Karpas-422 (cell line): ENCODE measurements around the gene EFCAB3. TPM values are rescaled to one million over a fixed set of nuclear protein-coding genes. Genes with fewer than 3 reads are reported as not detected.
"Not testable (repeated sequence)": the region's sequence is repeated elsewhere in the genome, so short reads cannot be mapped to it uniquely, and the experiment has no call there.

Experiments
- DNase-seq: peaks from one replicate; pipeline ENCODE4 v3.0.0-alpha.2; 2015
- H2AFZ ChIP-seq: fragments of 200-600 bp; sonication (generic); 2 replicates; pipeline ENCODE4 v1.6.1; 2014; ENCODE audit warnings: antibody characterized with exemption, low read length, mixed read lengths
- H3K27ac ChIP-seq: fragments of 200-600 bp; sonication (generic); 2 replicates; pipeline ENCODE4 v1.5.1; 2014; ENCODE audit warnings: mild to moderate bottlenecking, low read length, moderate library complexity
- H3K27me3 ChIP-seq: fragments of 200-600 bp; sonication (generic); 2 replicates; pipeline ENCODE4 v1.6.1; 2014; ENCODE audit warnings: low read length, mixed read lengths
- H3K36me3 ChIP-seq: fragments of 200-600 bp; sonication (generic); 2 replicates; pipeline ENCODE4 v1.6.1; 2014; ENCODE audit warnings: low read length, mixed read lengths; ENCODE audit not compliant: insufficient read depth
- H3K4me1 ChIP-seq: fragments of 200-600 bp; sonication (generic); 2 replicates; pipeline ENCODE4 v1.6.1; 2014; ENCODE audit warnings: mild to moderate bottlenecking, low read length, mixed read lengths
- H3K4me2 ChIP-seq: fragments of 200-600 bp; sonication (generic); 2 replicates; pipeline ENCODE4 v1.6.1; 2014; ENCODE audit warnings: low read length, low read depth, mild to moderate bottlenecking; ENCODE audit not compliant: poor library complexity, severe bottlenecking
- H3K4me3 ChIP-seq: fragments of 200-600 bp; sonication (generic); 2 replicates; pipeline ENCODE4 v1.5.1; 2014; ENCODE audit warnings: mild to moderate bottlenecking, antibody characterized with exemption, low read length, mixed read lengths
- H3K79me2 ChIP-seq: fragments of 200-600 bp; sonication (generic); 2 replicates; pipeline ENCODE4 v1.6.1; 2014; ENCODE audit warnings: mild to moderate bottlenecking, low read length, mixed read lengths
- H3K9ac ChIP-seq: fragments of 200-600 bp; sonication (generic); 2 replicates; pipeline ENCODE4 v1.6.0; 2014; ENCODE audit warnings: low read length
- H3K9me2 ChIP-seq: fragments of 200-600 bp; sonication (generic), shearing (Covaris generic); replicated peaks from 2 replicates; pipeline ENCODE4 v1.6.0; 2014; ENCODE audit warnings: mild to moderate bottlenecking, low read length, moderate library complexity; ENCODE audit not compliant: insufficient read depth
- H3K9me3 ChIP-seq: fragments of 300-700, 200-600 bp; sonication (generic); 2 replicates; pipeline ENCODE4 v1.6.1; 2014; ENCODE audit warnings: low read length, mixed read lengths
- H4K20me1 ChIP-seq: fragments of 200-600 bp; sonication (generic); 2 replicates; pipeline ENCODE4 v1.6.1; 2014; ENCODE audit warnings: mild to moderate bottlenecking, antibody characterized with exemption, low read length, low read depth; ENCODE audit not compliant: insufficient read depth
- total RNA-seq: library from RNA; depleted of rRNA; stranded (reverse); fragments of >200 nt; shearing (Covaris generic); gene quantifications from 2 replicates; pipeline ENCODE4 v1.2.3, GENCODE V29; 2014; ENCODE audit warnings: low replicate concordance

Gene EFCAB3
- total RNA-seq, 1 experiment from 2014 or later, result not detected

- H3K27me3 ChIP-seq, result no peaks in the 10 kb centered on the region
- H3K4me2 ChIP-seq, result no peak overlapping the region
- H3K9me3 ChIP-seq, result no peaks in the 10 kb centered on the region
- H3K4me1 ChIP-seq, result no peaks in the 10 kb centered on the region
- no peaks in the 10 kb centered on the region for H3K79me2 ChIP-seq
- no peak for DNase-seq
- H3K4me3 ChIP-seq, result no peak overlapping the region
- no peak overlapping the region for H2AFZ ChIP-seq
- no peaks in the 10 kb centered on the region for H4K20me1 ChIP-seq
- H3K9me2 ChIP-seq, result no peaks in the 10 kb centered on the region
- no peak overlapping the region for H3K27ac ChIP-seq
- no peaks in the 10 kb centered on the region for H3K36me3 ChIP-seq
- H3K9ac ChIP-seq, result no peak overlapping the region
These were observed 25.1 kb downstream of the EFCAB3 start for GRCh38 chr17:62405451-62405850.

GRCh38 chr17:62413090-62413489 lies 32.7 kb downstream of the EFCAB3 start:
- not testable (repeated sequence) for H3K4me2 ChIP-seq, H3K27me3 ChIP-seq, H3K9me3 ChIP-seq, H3K9ac ChIP-seq, H3K4me3 ChIP-seq, H2AFZ ChIP-seq, H3K36me3 ChIP-seq, H3K79me2 ChIP-seq, H3K4me1 ChIP-seq, DNase-seq, H3K27ac ChIP-seq, H4K20me1 ChIP-seq, H3K9me2 ChIP-seq

- not testable (repeated sequence) for H3K36me3 ChIP-seq, H3K9me2 ChIP-seq, H3K27me3 ChIP-seq, H4K20me1 ChIP-seq, H3K9me3 ChIP-seq
- H3K79me2 ChIP-seq, result peaks cover 24% of the 10 kb centered on the region
- peaks cover 14% of the 10 kb centered on the region for H3K4me1 ChIP-seq
- peak; percentile 97 for DNase-seq
- H3K4me3 ChIP-seq, result peak within 1 kb of the TSS; percentile 90
- peak within 1 kb of the TSS; percentile 69; the same call in 1 of the 2 replicates for H2AFZ ChIP-seq
- peak within 1 kb of the TSS; percentile 88 for H3K9ac ChIP-seq
- H3K27ac ChIP-seq, result peak within 1 kb of the TSS; percentile 62; the same call in 1 of the 2 replicates
- peak within 1 kb of the TSS; percentile 89 for H3K4me2 ChIP-seq
These were observed 43.5 kb downstream of the EFCAB3 start, which contains the start of gene METTL2A for GRCh38 chr17:62423647-62424461. METTL2A (plus strand) TSS chr17:62423897; CDS start chr17:62423903, 6 bp downstream.

DNA sequence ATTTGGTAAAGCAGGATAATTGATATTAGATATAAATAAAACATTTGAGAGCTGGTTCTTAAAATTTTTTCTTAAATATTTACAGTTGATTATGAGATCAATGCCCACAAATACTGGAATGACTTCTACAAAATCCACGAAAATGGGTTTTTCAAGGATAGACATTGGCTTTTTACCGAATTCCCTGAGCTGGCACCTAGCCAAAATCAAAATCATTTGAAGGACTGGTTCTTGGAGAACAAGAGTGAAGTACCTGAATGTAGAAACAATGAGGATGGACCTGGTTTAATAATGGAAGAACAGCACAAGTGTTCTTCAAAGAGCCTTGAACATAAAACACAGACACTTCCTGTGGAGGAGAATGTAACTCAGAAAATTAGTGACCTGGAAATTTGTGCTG lies 45.9 kb downstream of the EFCAB3 start:
- not testable (repeated sequence) for H3K36me3 ChIP-seq, H3K9ac ChIP-seq, H3K9me2 ChIP-seq, DNase-seq, H3K9me3 ChIP-seq, H3K27me3 ChIP-seq, H4K20me1 ChIP-seq, H3K4me3 ChIP-seq, H3K27ac ChIP-seq, H3K4me2 ChIP-seq, H2AFZ ChIP-seq
- H3K79me2 ChIP-seq, result peaks cover 24% of the 10 kb centered on the region
- H3K4me1 ChIP-seq, result peaks cover 14% of the 10 kb centered on the region

- H3K36me3 ChIP-seq, H4K20me1 ChIP-seq, H3K79me2 ChIP-seq, H3K4me3 ChIP-seq, H3K4me1 ChIP-seq, H3K27me3 ChIP-seq, H3K27ac ChIP-seq, H3K4me2 ChIP-seq, H3K9me3 ChIP-seq, H3K9me2 ChIP-seq, DNase-seq, H2AFZ ChIP-seq, H3K9ac ChIP-seq: not testable (repeated sequence)
These were observed 54.9 kb downstream of the EFCAB3 start for GRCh38 chr17:62435251-62435650.

DNA sequence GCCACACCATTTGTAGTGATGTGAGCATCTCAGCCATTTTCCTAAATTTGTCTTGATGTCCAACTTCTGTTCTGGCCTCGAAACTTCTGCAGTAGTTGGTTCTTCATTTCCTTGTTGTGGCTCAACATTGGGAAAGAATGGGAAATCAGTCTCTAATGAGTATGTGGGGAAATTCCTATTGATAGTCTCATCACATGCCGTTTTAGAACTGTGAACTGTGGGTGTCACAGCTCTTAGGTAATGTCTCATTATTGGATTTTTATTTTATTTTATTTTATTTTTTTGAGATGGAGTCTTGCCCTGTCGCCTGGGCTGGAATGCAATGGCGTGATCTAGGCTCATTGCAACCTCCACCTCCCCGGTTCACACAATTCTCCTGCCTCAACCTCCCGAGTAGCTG lies 60.8 kb downstream of the EFCAB3 start:
- not testable (repeated sequence) for H4K20me1 ChIP-seq, H3K9ac ChIP-seq, H3K4me2 ChIP-seq, H3K36me3 ChIP-seq, H3K4me1 ChIP-seq, DNase-seq, H3K9me3 ChIP-seq, H2AFZ ChIP-seq, H3K79me2 ChIP-seq, H3K9me2 ChIP-seq, H3K4me3 ChIP-seq, H3K27ac ChIP-seq, H3K27me3 ChIP-seq

GRCh38 chr17:62444063-62444462 lies 63.7 kb downstream of the EFCAB3 start:
- no peak overlapping the region for H2AFZ ChIP-seq
- H3K27ac ChIP-seq, result no peak overlapping the region
- DNase-seq, result peak; percentile 25
- H3K36me3 ChIP-seq, result no peaks in the 10 kb centered on the region
- no peak overlapping the region for H3K4me3 ChIP-seq
- no peaks in the 10 kb centered on the region for H3K27me3 ChIP-seq
- no peaks in the 10 kb centered on the region for H3K4me1 ChIP-seq
- no peak overlapping the region for H3K4me2 ChIP-seq
- H4K20me1 ChIP-seq, result no peaks in the 10 kb centered on the region
- H3K79me2 ChIP-seq, result no peaks in the 10 kb centered on the region
- H3K9ac ChIP-seq, result no peak overlapping the region
- H3K9me3 ChIP-seq, result no peaks in the 10 kb centered on the region
- no peaks in the 10 kb centered on the region for H3K9me2 ChIP-seq

- H2AFZ ChIP-seq, H4K20me1 ChIP-seq, H3K9me3 ChIP-seq, H3K9me2 ChIP-seq, H3K27me3 ChIP-seq, H3K9ac ChIP-seq, H3K27ac ChIP-seq, H3K4me3 ChIP-seq, H3K4me1 ChIP-seq, DNase-seq, H3K79me2 ChIP-seq, H3K4me2 ChIP-seq, H3K36me3 ChIP-seq: not testable (repeated sequence)
These were observed 65.4 kb downstream of the EFCAB3 start for GRCh38 chr17:62445791-62446190.
